HG03060 (cell line): ENCODE data around the gene FBXL19.

Experiments
- ATAC-seq: cut with Tn5 transposase; IDR thresholded peaks from one replicate; pipeline ENCODE4 v1.9.1; 2021; ENCODE audit warnings: low read depth, moderate number of reproducible peaks; ENCODE audit not compliant: unreplicated experiment

FBXL19 gene

GRCh38 chr16:30984669-30985400 is 61.5 kb downstream of the FBXL19 start, which contains the start of gene HSD3B7:
TSS of gene HSD3B7 (plus strand) at chr16:30985207. CDS start at chr16:30985659, 452 bp downstream.
- ATAC-seq: no peak

- no peak for ATAC-seq
Measured at GRCh38 chr16:30985401-30986128, 62.2 kb downstream of the FBXL19 start.

- ATAC-seq: no peak
Measured at GRCh38 chr16:30986129-30986991, 63.0 kb downstream of the FBXL19 start.

- ATAC-seq: no peak
Measured at GRCh38 chr16:30987581-30988190, 64.3 kb downstream of the FBXL19 start.

- ATAC-seq: no peak
Measured at GRCh38 chr16:30989469-30990047, 66.2 kb downstream of the FBXL19 start.

GRCh38 chr16:30990105-30990504 is 66.7 kb downstream of the FBXL19 start:
- ATAC-seq: no peak

GRCh38 chr16:30991052-30991451 is 67.7 kb downstream of the FBXL19 start:
- ATAC-seq: no peak

GRCh38 chr16:30992276-30992780 is 69.0 kb downstream of the FBXL19 start:
- no peak for ATAC-seq

GRCh38 chr16:30992931-30993816 is 69.8 kb downstream of the FBXL19 start:
- ATAC-seq: no peak

- no peak for ATAC-seq
Measured at GRCh38 chr16:30995927-30996323, 72.6 kb downstream of the FBXL19 start.

- ATAC-seq: no peak
Measured at GRCh38 chr16:30996324-30996984, 73.1 kb downstream of the FBXL19 start.

- no peak for ATAC-seq
Measured at GRCh38 chr16:30996985-30997724, 73.8 kb downstream of the FBXL19 start.

- no peak for ATAC-seq
Measured at GRCh38 chr16:30997725-30998711, 74.6 kb downstream of the FBXL19 start.
